ENCODE results near the gene ZNF750.

ZNF750 gene

DNA sequence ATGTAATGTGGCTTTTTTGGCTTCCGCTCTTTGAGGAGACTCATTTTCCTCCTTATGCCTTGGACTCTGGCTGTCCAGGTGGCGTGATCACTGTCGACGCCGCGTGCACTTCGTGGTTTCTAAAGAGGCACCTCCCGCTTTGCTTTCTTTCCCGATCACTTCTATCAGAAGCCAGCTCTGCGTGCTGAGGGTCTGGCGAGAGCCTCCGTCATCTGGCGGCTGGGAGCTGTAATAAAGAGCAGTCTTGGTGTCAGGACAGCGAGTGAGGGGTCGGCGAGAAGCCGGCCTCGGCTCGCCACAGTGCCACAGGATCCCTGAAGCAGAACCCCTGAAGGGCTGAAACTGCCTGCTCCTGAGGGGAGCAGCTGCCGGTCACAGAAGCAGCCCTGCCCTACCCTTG lies 7.4 kb downstream of the ZNF750 start:
- no peak for TF ChIP-seq SPI1 (IDR thresholded peaks at IDR 0.05; ENCODE audit: borderline replicate concordance, low read depth)
- TF ChIP-seq, protein P1, sequence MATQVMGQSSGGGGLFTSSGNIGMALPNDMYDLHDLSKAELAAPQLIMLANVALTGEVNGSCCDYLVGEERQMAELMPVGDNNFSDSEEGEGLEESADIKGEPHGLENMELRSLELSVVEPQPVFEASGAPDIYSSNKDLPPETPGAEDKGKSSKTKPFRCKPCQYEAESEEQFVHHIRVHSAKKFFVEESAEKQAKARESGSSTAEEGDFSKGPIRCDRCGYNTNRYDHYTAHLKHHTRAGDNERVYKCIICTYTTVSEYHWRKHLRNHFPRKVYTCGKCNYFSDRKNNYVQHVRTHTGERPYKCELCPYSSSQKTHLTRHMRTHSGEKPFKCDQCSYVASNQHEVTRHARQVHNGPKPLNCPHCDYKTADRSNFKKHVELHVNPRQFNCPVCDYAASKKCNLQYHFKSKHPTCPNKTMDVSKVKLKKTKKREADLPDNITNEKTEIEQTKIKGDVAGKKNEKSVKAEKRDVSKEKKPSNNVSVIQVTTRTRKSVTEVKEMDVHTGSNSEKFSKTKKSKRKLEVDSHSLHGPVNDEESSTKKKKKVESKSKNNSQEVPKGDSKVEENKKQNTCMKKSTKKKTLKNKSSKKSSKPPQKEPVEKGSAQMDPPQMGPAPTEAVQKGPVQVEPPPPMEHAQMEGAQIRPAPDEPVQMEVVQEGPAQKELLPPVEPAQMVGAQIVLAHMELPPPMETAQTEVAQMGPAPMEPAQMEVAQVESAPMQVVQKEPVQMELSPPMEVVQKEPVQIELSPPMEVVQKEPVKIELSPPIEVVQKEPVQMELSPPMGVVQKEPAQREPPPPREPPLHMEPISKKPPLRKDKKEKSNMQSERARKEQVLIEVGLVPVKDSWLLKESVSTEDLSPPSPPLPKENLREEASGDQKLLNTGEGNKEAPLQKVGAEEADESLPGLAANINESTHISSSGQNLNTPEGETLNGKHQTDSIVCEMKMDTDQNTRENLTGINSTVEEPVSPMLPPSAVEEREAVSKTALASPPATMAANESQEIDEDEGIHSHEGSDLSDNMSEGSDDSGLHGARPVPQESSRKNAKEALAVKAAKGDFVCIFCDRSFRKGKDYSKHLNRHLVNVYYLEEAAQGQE (IDR thresholded peaks at IDR 0.05; ENCODE audit: insufficient replicate concordance, low read depth), result no peak
- TF ChIP-seq POLR2AphosphoS5 (IDR thresholded peaks at IDR 0.05; ENCODE audit: low read depth), result no peak
- TF ChIP-seq, protein P2, sequence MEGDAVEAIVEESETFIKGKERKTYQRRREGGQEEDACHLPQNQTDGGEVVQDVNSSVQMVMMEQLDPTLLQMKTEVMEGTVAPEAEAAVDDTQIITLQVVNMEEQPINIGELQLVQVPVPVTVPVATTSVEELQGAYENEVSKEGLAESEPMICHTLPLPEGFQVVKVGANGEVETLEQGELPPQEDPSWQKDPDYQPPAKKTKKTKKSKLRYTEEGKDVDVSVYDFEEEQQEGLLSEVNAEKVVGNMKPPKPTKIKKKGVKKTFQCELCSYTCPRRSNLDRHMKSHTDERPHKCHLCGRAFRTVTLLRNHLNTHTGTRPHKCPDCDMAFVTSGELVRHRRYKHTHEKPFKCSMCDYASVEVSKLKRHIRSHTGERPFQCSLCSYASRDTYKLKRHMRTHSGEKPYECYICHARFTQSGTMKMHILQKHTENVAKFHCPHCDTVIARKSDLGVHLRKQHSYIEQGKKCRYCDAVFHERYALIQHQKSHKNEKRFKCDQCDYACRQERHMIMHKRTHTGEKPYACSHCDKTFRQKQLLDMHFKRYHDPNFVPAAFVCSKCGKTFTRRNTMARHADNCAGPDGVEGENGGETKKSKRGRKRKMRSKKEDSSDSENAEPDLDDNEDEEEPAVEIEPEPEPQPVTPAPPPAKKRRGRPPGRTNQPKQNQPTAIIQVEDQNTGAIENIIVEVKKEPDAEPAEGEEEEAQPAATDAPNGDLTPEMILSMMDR (IDR thresholded peaks at IDR 0.05; ENCODE audit: insufficient read depth, low read length), result no peak
- TF ChIP-seq GABPA (IDR thresholded peaks at IDR 0.05; ENCODE audit: low read depth), result no peak
- H3K27ac ChIP-seq (replicated peaks), result no peak overlapping the region
- DNase-seq (ENCODE audit: low read depth in 1 of 2, low spot score in 1 of 2), result no peak
- H3K4me3 ChIP-seq (replicated peaks; ENCODE audit: insufficient read depth, low read length), result no peak overlapping the region
- H3K27me3 ChIP-seq (ENCODE audit: insufficient read depth, poor library complexity, severe bottlenecking), result no peaks in the 10 kb centered on the region

DNA sequence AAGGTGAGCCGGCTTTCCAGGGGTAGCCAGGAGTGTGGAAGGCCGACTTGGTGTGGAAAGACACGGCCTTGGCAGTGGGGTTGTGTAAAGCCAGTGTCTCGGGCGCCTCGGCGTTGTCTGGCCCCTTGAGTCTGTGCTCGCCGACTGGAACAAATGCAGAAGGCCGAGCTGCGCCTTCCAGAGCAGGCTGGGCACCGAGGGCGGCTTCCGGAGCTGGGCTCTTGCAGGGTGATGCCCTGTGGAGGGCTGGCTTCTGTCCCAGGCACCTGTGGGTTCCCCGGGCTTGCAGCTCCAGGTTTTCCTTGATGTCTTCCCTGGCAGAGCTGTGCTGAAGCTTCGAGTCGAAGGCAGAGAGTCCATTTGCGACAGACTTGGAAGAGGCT lies 8.0 kb downstream of the ZNF750 start:
- Histone ChIP-seq H3K27ac (replicated peaks) (no peak overlapping the region), H3K27me3 (ENCODE audit: insufficient read depth, poor library complexity, severe bottlenecking) (no peaks in the 10 kb centered on the region), H3K4me3 (replicated peaks; ENCODE audit: insufficient read depth, low read length) (no peak overlapping the region)
- TF ChIP-seq, protein P2 (IDR thresholded peaks at IDR 0.05; ENCODE audit: insufficient read depth, low read length), result no peak
- TF ChIP-seq GABPA (IDR thresholded peaks at IDR 0.05; ENCODE audit: low read depth), result no peak
- no peak for TF ChIP-seq SPI1 (IDR thresholded peaks at IDR 0.05; ENCODE audit: borderline replicate concordance, low read depth)
- TF ChIP-seq, protein P1 (IDR thresholded peaks at IDR 0.05; ENCODE audit: insufficient replicate concordance, low read depth), result no peak
- no peak for TF ChIP-seq POLR2AphosphoS5 (IDR thresholded peaks at IDR 0.05; ENCODE audit: low read depth)
- no peak for DNase-seq (ENCODE audit: low read depth in 1 of 2, low spot score in 1 of 2)

DNA sequence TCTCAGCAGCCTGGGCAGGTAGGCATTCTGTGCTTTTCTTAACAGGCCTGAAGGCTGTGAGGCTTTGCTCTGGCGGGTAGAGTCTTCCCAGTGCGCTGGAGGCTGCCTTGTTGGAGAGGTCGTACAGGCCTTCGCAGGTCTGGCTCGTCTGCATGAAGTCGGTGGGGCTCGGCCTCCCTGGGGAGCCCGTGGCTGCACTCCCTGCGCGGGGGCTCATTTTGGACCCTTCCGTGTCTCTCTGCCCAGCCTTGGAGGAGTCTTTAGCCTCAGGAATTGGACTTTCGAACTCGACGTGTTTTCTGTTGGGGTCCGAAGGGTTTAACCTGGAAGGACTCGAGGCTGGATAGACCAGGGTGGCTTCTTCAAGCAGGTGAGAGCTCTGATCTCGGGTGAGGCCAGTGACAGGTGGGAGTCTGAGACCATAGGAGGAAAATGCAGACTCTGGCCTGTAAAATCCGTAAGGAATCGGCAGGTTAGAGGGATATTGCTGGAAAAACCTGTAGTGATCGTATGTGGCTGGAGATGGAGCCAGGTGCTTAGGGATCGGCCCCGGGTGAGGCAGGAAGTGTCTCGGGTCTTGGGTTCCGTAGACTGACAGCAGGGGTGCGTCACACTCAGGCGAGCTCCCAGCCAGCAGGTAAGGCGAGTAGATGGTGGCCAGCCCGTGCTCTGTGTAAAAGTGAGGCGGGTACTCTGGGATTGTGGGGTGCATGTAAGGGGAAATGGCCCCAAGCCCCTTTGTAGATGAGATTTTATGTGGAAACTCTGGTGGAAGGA lies 8.6 kb downstream of the ZNF750 start:
- Histone ChIP-seq H3K4me3 (replicated peaks; ENCODE audit: insufficient read depth, low read length) (no peak overlapping the region), H3K27me3 (ENCODE audit: insufficient read depth, poor library complexity, severe bottlenecking) (no peaks in the 10 kb centered on the region), H3K27ac (replicated peaks) (no peak overlapping the region)
- DNase-seq (ENCODE audit: low read depth in 1 of 2, low spot score in 1 of 2), result no peak
- TF ChIP-seq SPI1 (IDR thresholded peaks at IDR 0.05; ENCODE audit: borderline replicate concordance, low read depth), result no peak
- TF ChIP-seq GABPA (IDR thresholded peaks at IDR 0.05; ENCODE audit: low read depth), result no peak
- TF ChIP-seq, protein P2 (IDR thresholded peaks at IDR 0.05; ENCODE audit: insufficient read depth, low read length), result no peak
- TF ChIP-seq, protein P1 (IDR thresholded peaks at IDR 0.05; ENCODE audit: insufficient replicate concordance, low read depth), result no peak
- no peak for TF ChIP-seq POLR2AphosphoS5 (IDR thresholded peaks at IDR 0.05; ENCODE audit: low read depth)

Measured in HL-60 (cell line).